ENCODE data around the gene AURKB. TPM values are rescaled to one million over a fixed set of nuclear protein-coding genes. Genes with fewer than 3 reads are reported as not detected.

AURKB gene
- total and polyA plus RNA-seq, 2 of the 13 experiments (the other 11 are each of a cell fraction or from before 2014, with no cell fraction given) = 29.5 to 75.3 TPM

GRCh38 chr17:8192070-8192815, 18.1 kb downstream of the AURKB start (continued):
- TF ChIP-seq ZNF326 (CRISPR knock-in tag; IDR thresholded peaks at IDR 0.05; ENCODE audit: borderline replicate concordance) (no peak), ZNF710 (CRISPR knock-in tag; IDR thresholded peaks at IDR 0.05; ENCODE audit: borderline replicate concordance) (0 out of 2 replicates have a peak, but pooled peaks have one; percentile 41), PHF5A (CRISPR knock-in tag; IDR thresholded peaks at IDR 0.05; ENCODE audit: low read depth, unreplicated experiment) (peak; percentile 62), PREB (CRISPR knock-in tag; IDR thresholded peaks at IDR 0.05) (no peak), SOX6 (IDR thresholded peaks at IDR 0.05) (no peak), SOX6 (CRISPR knock-in tag; IDR thresholded peaks at IDR 0.05) (peak; percentile 42), ZBTB34 (CRISPR knock-in tag; IDR thresholded peaks at IDR 0.05) (no peak), ZNF674 (CRISPR knock-in tag; IDR thresholded peaks at IDR 0.05; ENCODE audit: low read depth) (no peak), FOXK1 (CRISPR knock-in tag; IDR thresholded peaks at IDR 0.05; ENCODE audit: borderline replicate concordance, low read depth) (peak; percentile 40; the same call in 1 of the 2 replicates), ZNF512 (CRISPR knock-in tag; IDR thresholded peaks at IDR 0.05) (no peak), SOX5 (CRISPR knock-in tag; IDR thresholded peaks at IDR 0.05; ENCODE audit: borderline replicate concordance) (no peak), POLR2AphosphoS5 (IDR thresholded peaks at IDR 0.05; ENCODE audit: low read depth, low read length) (peak; percentile 97), ZNF614 (CRISPR knock-in tag; IDR thresholded peaks at IDR 0.05; ENCODE audit: borderline replicate concordance) (no peak; the same call in 1 of the 2 replicates), USF2 (IDR thresholded peaks at IDR 0.05; ENCODE audit: low read depth, low read length) (peak; percentile 100), USF2 (CRISPR knock-in tag; IDR thresholded peaks at IDR 0.05; ENCODE audit: borderline replicate concordance) (peak; percentile 99; the same call in 1 of the 2 replicates), ZFP37 (CRISPR knock-in tag; IDR thresholded peaks at IDR 0.05; ENCODE audit: borderline replicate concordance) (no peak), POLR2G (IDR thresholded peaks at IDR 0.05; ENCODE audit: low read depth, low read length) (peak; percentile 83), ZBTB1 (CRISPR knock-in tag; IDR thresholded peaks at IDR 0.05; ENCODE audit: borderline replicate concordance) (no peak), TAF1 (CRISPR knock-in tag; IDR thresholded peaks at IDR 0.05) (peak; percentile 62; the same call in 1 of the 2 replicates), ZNF101 (CRISPR knock-in tag; IDR thresholded peaks at IDR 0.05; ENCODE audit: borderline replicate concordance, low read depth) (no peak), GATAD1 (CRISPR knock-in tag; IDR thresholded peaks at IDR 0.05) (peak; percentile 60; the same call in 1 of the 2 replicates), BHLHE40 (IDR thresholded peaks at IDR 0.05; ENCODE audit: low read length) (peak; percentile 86)

Measured in HepG2 (cell line).